A549 (cell line): ENCODE measurements around the gene MAGI1.
A peak's percentile ranks its signal among the peaks of the same experiment; 100 is the strongest.

Source experiments
- BHLHE40 ChIP-seq: IDR thresholded peaks from 2 replicates; pipeline ENCODE4 v1.6.1; 2012; ENCODE audit warnings: low read depth, low read length, inconsistent platforms
- CBX8 ChIP-seq: fragments of 200-600 bp; sonication (generic); IDR thresholded peaks from 2 replicates; pipeline ENCODE4 v1.6.1; 2016
- CEBPB ChIP-seq, 2 experiments: fragments of >200 bp in 1 of 2; sonication (Bioruptor Twin) in 1 of 2; formaldehyde crosslinking in 1 of 2; IDR thresholded peaks; 2 replicates each; pipeline ENCODE4 v1.6.1; 2012 to 2016
- CHD4 ChIP-seq: fragments of 200-600 bp; sonication (generic); IDR thresholded peaks from 2 replicates; pipeline ENCODE4 v1.6.1; 2016; ENCODE audit warnings: antibody characterized with exemption, mild to moderate bottlenecking, borderline replicate concordance
- CTCF ChIP-seq: fragments of >200 bp; sonication (Bioruptor Twin); formaldehyde crosslinking; IDR thresholded peaks from 3 replicates; pipeline ENCODE4 v1.5.1; 2016
- ESRRA ChIP-seq: fragments of 150-350 bp; IDR thresholded peaks from 2 replicates; pipeline ENCODE4 v1.6.1; 2014; ENCODE audit warnings: mild to moderate bottlenecking, low read length, borderline replicate concordance
- JUN ChIP-seq, 2 experiments: fragments of >200 bp; sonication (Bioruptor Twin); formaldehyde crosslinking; IDR thresholded peaks; 2 replicates in 1 of 2; 3 replicates in 1 of 2; pipeline ENCODE4 v1.6.1; 2016 to 2017
- MAFK ChIP-seq: fragments of 450-650 bp; IDR thresholded peaks from 2 replicates; pipeline ENCODE4 v1.6.1; 2014; ENCODE audit not compliant: partially characterized antibody
- MAZ ChIP-seq: fragments of 150-350 bp; IDR thresholded peaks from 2 replicates; pipeline ENCODE4 v1.6.1; 2014; ENCODE audit warnings: antibody characterized with exemption, low read depth, low read length, borderline replicate concordance
- POLR2A ChIP-seq: IDR thresholded peaks from 2 replicates; pipeline ENCODE4 v1.6.1; 2012; ENCODE audit warnings: mild to moderate bottlenecking, low read length
- RAD21 ChIP-seq, 2 experiments: fragments of >200 bp in 1 of 2; sonication (Bioruptor Twin) in 1 of 2; formaldehyde crosslinking in 1 of 2; IDR thresholded peaks in 1 of 2; conservative IDR thresholded peaks in 1 of 2; 2 replicates in 1 of 2; 3 replicates in 1 of 2; pipeline ENCODE4 v1.6.1; 2012 to 2018; ENCODE audit warnings: inconsistent platforms in 1 of 2
- RCOR1 ChIP-seq: fragments of 150-350 bp; IDR thresholded peaks from 2 replicates; pipeline ENCODE4 v1.6.1; 2014; ENCODE audit warnings: antibody characterized with exemption, low read length, low read depth
- RNF2 ChIP-seq: fragments of 200-600 bp; sonication (generic); IDR thresholded peaks from 2 replicates; pipeline ENCODE4 v1.6.1; 2016; ENCODE audit warnings: low read depth, mild to moderate bottlenecking, antibody characterized with exemption, moderate library complexity, borderline replicate concordance
- ZC3H11A ChIP-seq: fragments of 450-650 bp; IDR thresholded peaks from 2 replicates; pipeline ENCODE4 v1.6.1; 2014; ENCODE audit warnings: antibody characterized with exemption, mild to moderate bottlenecking

GRCh38 chr3:66037330-66037985 is 1.3 kb downstream of the MAGI1 start:
- no peak for TF ChIP-seq ESRRA
- no peak for TF ChIP-seq CTCF
- no peak for TF ChIP-seq CHD4
- TF ChIP-seq POLR2A = no peak
- TF ChIP-seq MAZ = no peak
- TF ChIP-seq RCOR1 = no peak
- no peak for TF ChIP-seq JUN (IDR thresholded peaks at IDR 0.05)
- TF ChIP-seq BHLHE40 = no peak
- peak in 1 of 2 experiments; percentile 5; a peak in 1 of 5 replicates for TF ChIP-seq RAD21 (conservative IDR thresholded peaks at IDR 0.05 in 1 of 2, IDR thresholded peaks at IDR 0.05 in 1 of 2)
- no peak for TF ChIP-seq MAFK
- TF ChIP-seq CBX8 = no peak
- TF ChIP-seq CEBPB (IDR thresholded peaks at IDR 0.05) = no peak
- no peak for TF ChIP-seq RNF2
- TF ChIP-seq ZC3H11A = no peak
